Ovary (tissue), 10 donors: ENCODE results near the gene TPST2. TPM values are rescaled to one million over a fixed set of nuclear protein-coding genes. Genes with fewer than 3 reads are reported as not detected.

Experiments
- DNase-seq, 5 donors: peaks; one replicate each; pipeline ENCODE4 v3.0.0-alpha.2; 2019 to 2020
- H3K27ac ChIP-seq, 2 donors: fragments of 200-600 bp; one replicate each; pipeline versions ENCODE4 v1.5.1 to v1.8.0; 2019 to 2022
- H3K27me3 ChIP-seq: fragments of 200-600 bp; one replicate; pipeline ENCODE4 v1.8.0; 2022
- H3K36me3 ChIP-seq: fragments of 200-600 bp; sonication (generic); one replicate; pipeline ENCODE4 v1.5.1; 2019
- H3K4me1 ChIP-seq: one replicate; pipeline ENCODE4 v1.8.1; 2013; ENCODE audit warnings: mild to moderate bottlenecking, moderate library complexity; ENCODE audit not compliant: insufficient read depth
- H3K4me3 ChIP-seq: fragments of 200-600 bp; sonication (generic); one replicate; pipeline ENCODE4 v1.5.1; 2017
- H3K9me3 ChIP-seq, 2 donors: fragments of 200-600 bp in 1 of 2; sonication (generic) in 1 of 2; one replicate each; pipeline versions ENCODE4 v1.5.1 to v1.8.1; 2013 to 2019; ENCODE audit warnings: mild to moderate bottlenecking in 1 of 2, moderate library complexity in 1 of 2
- EP300 ChIP-seq: sonication (generic); formaldehyde crosslinking; IDR thresholded peaks from one replicate; pipeline ENCODE4 v1.6.1; 2017; ENCODE audit warnings: antibody characterized with exemption
- POLR2A ChIP-seq: fragments of 450-650 bp; IDR thresholded peaks from one replicate; pipeline ENCODE4 v1.6.1; 2017; ENCODE audit warnings: antibody characterized with exemption, mild to moderate bottlenecking, moderate library complexity
- WGBS, 3 donors: extraction: QIAGEN DNeasy Blood & Tissue Kit in 1 of 3; methylation state at CpG; one replicate each; pipeline versions ENCODE4 v1.1.5 to v1.1.7; 2013 to 2017; 5-methylcytosine and 5-hydroxymethylcytosine counted together
- intact Hi-C, 4 donors: fragments of 100-400 bp; cut with DNase I; formaldehyde crosslinking; loops; one replicate each; pipeline versions ENCODE4 v1.11.0 to v1.15.1; 2022 to 2023
- long read RNA-seq, 3 donors: library from polyadenylated mRNA in 2 of 3; unstranded in 2 of 3; transcript quantifications; one replicate each; pipeline ENCODE4 v2.0.0 and lab custom pipeline, GENCODE V29; 2021 to 2026
- polyA plus RNA-seq, 2 donors: library from polyadenylated mRNA; stranded (reverse); fragments of 200-250 nt in 1 of 2; fragments of 350-450 nt in 1 of 2; fragmentation: Illumina TruSeq in 1 of 2; extraction: RNeasy Lipid Tissue Mini Kit (QIAGEN cat#74804) in 1 of 2; gene quantifications; one replicate each; pipeline ENCODE4 v1.2.3, GENCODE V29; 2013 to 2014
- total RNA-seq, 7 donors: library from RNA; depleted of rRNA in 2 of 7; stranded (reverse); fragments of >200 nt in 2 of 7; fragmentation: NEBNext Ultra II Directional in 3 of 7; extraction: Animal tissue kit (Norgen Biotek cat#: 25700) in 3 of 7; gene quantifications; one replicate each; pipeline versions ENCODE4 v1.1.0 to v1.2.4, GENCODE V29; 2016 to 2023
- TF ChIP-seq, protein P1 (sequence below), 3 donors: fragments of 450-650 bp in 2 of 3; fragments of 200-600 bp in 1 of 3; IDR thresholded peaks; one replicate each; pipeline versions ENCODE4 v1.5.1 to v1.8.0; 2016 to 2022; ENCODE audit warnings: antibody characterized with exemption in 3 of 3, mild to moderate bottlenecking in 1 of 3
- donor health status: DM: no; HTN: no; CAD: no; lungs with moderate emphysema.
- donor health status: DM: no; HTN: no; CAD: no.
- donor health status: Bipolar disorder and iron deficiency.
- donor health status: DM: yes; HTN: yes; CAD: no.
- donor health status: DM: no; HTN: no; CAD: no.
- donor health status: DM: yes; HTN: yes; CAD: no.

TPST2 gene
- 10 to 100 TPM; 10.5 to 28.5 (median 15.5) TPM for total RNA-seq
- polyA plus RNA-seq = 10 to 100 TPM; 14.7 to 15.0 TPM
- long read RNA-seq, donor 1, full-length matches to known transcripts = 89 of 106 reads
- long read RNA-seq, donor 1, partial matches to known transcripts = 7 of 106 reads
- long read RNA-seq, donor 1, other reads (novel, unspliced or antisense) = 10 of 106 reads
- long read RNA-seq, donor 2, full-length matches to known transcripts = 6 of 32 reads
- long read RNA-seq, donor 2, partial matches to known transcripts = 26 of 32 reads
- long read RNA-seq, donor 2, other reads (novel, unspliced or antisense) = 0 of 32 reads
- long read RNA-seq, donor 3, full-length matches to known transcripts = 30 of 41 reads
- long read RNA-seq, donor 3, partial matches to known transcripts = 3 of 41 reads
- long read RNA-seq, donor 3, other reads (novel, unspliced or antisense) = 8 of 41 reads

GRCh38 chr22:26589845-26590736 is at the start of gene TPST2:
TSS of gene TPST2 (minus strand) at chr22:26590132. CDS start at chr22:26541630, 48,502 bp downstream.
- Histone ChIP-seq H3K4me1 (peaks cover 2% of the 10 kb centered on the region), H3K27ac (peak within 1 kb of the TSS; percentile 16 to 58), H3K36me3 (no peaks in the 10 kb centered on the region), H3K4me3 (peak within 1 kb of the TSS; percentile 93), H3K27me3 (no peaks in the 10 kb centered on the region), H3K9me3 (no peaks in the 10 kb centered on the region)
- 0 to 1% (median 1%) methylated on average over 42 to 72 of the region's 72 CpGs for WGBS, 3 donors
- TF ChIP-seq POLR2A = peak; percentile 70
- TF ChIP-seq, protein P1, sequence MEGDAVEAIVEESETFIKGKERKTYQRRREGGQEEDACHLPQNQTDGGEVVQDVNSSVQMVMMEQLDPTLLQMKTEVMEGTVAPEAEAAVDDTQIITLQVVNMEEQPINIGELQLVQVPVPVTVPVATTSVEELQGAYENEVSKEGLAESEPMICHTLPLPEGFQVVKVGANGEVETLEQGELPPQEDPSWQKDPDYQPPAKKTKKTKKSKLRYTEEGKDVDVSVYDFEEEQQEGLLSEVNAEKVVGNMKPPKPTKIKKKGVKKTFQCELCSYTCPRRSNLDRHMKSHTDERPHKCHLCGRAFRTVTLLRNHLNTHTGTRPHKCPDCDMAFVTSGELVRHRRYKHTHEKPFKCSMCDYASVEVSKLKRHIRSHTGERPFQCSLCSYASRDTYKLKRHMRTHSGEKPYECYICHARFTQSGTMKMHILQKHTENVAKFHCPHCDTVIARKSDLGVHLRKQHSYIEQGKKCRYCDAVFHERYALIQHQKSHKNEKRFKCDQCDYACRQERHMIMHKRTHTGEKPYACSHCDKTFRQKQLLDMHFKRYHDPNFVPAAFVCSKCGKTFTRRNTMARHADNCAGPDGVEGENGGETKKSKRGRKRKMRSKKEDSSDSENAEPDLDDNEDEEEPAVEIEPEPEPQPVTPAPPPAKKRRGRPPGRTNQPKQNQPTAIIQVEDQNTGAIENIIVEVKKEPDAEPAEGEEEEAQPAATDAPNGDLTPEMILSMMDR (IDR thresholded peaks at IDR 0.05) = no peak
- DNase-seq = peak; percentile 76 to 88 (median 82)
- intact Hi-C loops = loop anchor here in 1 of 4 donors (10.0 kb wide), 1 partner anchor 105 kb away; the partner anchor contains the start of genes HPS4 and SRRD

DNA sequence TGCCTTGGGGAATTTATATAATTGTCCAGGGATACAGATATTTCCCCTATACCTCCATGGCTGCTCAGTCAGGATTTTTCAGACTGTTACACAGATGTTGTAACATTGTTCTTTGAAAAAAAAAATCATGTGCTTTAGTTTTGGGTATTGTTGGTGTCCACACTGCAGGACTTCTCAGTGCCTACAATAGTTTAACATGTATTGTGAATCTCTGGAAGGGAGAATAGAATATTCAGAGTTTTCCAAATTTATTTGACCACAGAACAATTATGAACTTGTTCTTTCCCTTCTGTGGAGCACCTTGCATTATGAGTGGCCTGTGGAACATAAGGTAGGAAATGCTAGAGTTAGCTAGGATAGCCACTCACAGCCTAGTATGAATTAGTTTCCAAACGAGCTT is 46.4 kb upstream of the TPST2 start:
- DNase-seq = no peak
- Histone ChIP-seq H3K9me3 (peaks cover 0 to 3% of the 10 kb centered on the region in 2 donors), H3K36me3 (no peaks in the 10 kb centered on the region), H3K27me3 (no peaks in the 10 kb centered on the region), H3K27ac (no peak overlapping the region), H3K4me1 (no peaks in the 10 kb centered on the region), H3K4me3 (no peak overlapping the region)
- TF ChIP-seq, protein P1 (IDR thresholded peaks at IDR 0.05) = no peak
- TF ChIP-seq POLR2A = no peak
- TF ChIP-seq EP300 = no peak
- intact Hi-C loops = no loop called here
- 17 to 43% (median 21%) methylated on average over 1 of the region's 1 CpG for WGBS, 3 donors

- 72 to 86% (median 79%) methylated on average over 2 of the region's 2 CpGs for WGBS, 3 donors
- no peak for DNase-seq
- H3K27me3 ChIP-seq = no peaks in the 10 kb centered on the region
- intact Hi-C loops = no loop called here
- TF ChIP-seq POLR2A (no peak), EP300 (no peak)
- TF ChIP-seq, protein P1 (IDR thresholded peaks at IDR 0.05) = no peak
- H3K9me3 ChIP-seq = peaks cover 0 to 3% of the 10 kb centered on the region in 2 donors
- H3K4me1 ChIP-seq = no peaks in the 10 kb centered on the region
- no peak overlapping the region for H3K27ac ChIP-seq
- no peak overlapping the region for H3K4me3 ChIP-seq
- no peaks in the 10 kb centered on the region for H3K36me3 ChIP-seq
These were observed 45.2 kb upstream of the TPST2 start for GRCh38 chr22:26635117-26635516.

DNA sequence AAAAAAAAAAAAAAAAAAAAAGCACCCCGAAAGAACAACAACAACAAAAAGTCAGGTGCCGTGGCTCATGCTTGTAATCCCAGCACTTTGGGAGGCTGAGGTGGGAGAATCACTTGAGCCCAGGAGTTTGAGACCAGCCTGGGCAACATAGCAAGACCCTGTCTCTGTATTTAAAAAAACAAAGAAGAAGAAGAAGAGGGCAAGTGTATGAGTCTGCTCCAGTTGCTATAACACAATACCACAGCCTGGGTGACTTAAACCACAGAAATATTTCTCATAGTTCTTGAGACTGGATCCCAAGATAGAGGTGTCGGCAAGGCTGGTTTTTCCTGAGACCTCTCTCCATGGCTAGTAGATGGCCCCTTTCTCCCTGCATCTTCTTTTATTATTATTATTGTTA is 44.3 kb upstream of the TPST2 start:
- WGBS, 3 donors = 74 to 87% (median 85%) methylated on average over 3 of the region's 3 CpGs
- Histone ChIP-seq H3K36me3 (no peaks in the 10 kb centered on the region), H3K27ac (no peak overlapping the region), H3K27me3 (no peaks in the 10 kb centered on the region), H3K4me3 (no peak overlapping the region), H3K9me3 (peaks cover 0 to 3% of the 10 kb centered on the region in 2 donors), H3K4me1 (no peaks in the 10 kb centered on the region)
- no peak for TF ChIP-seq EP300
- no peak for TF ChIP-seq POLR2A
- TF ChIP-seq, protein P1 (IDR thresholded peaks at IDR 0.05) = no peak
- intact Hi-C loops = no loop called here
- DNase-seq = no peak
